Esophagus muscularis mucosa (tissue), 3 donors: ENCODE results near the gene SUN3.

Experiments
- CTCF ChIP-seq, 3 experiments: fragments of 200-600 bp in 2 of 3; fragments of 450-650 bp in 1 of 3; sonication (generic) in 2 of 3; IDR thresholded peaks; one replicate each; pipeline ENCODE4 v1.5.1; 2017 to 2019; ENCODE audit warnings: antibody characterized with exemption in 3 of 3, mild to moderate bottlenecking in 2 of 3, moderate library complexity in 1 of 3
- POLR2A ChIP-seq: fragments of 450-650 bp; IDR thresholded peaks from one replicate; pipeline ENCODE4 v1.6.1; 2017; ENCODE audit warnings: antibody characterized with exemption, moderate library complexity, mild to moderate bottlenecking, low read depth

- TF ChIP-seq CTCF (IDR thresholded peaks at IDR 0.05) (no peak), POLR2A (no peak)
Observed at GRCh38 chr7:47962262-47962661, 66.6 kb downstream of the SUN3 start.
